H1 (cell line): Measurements from ENCODE around the gene CAMTA1. TPM values are rescaled to one million over a fixed set of nuclear protein-coding genes. Genes with fewer than 3 reads are reported as not detected.

Experiments used
- CTCF ChIA-PET: fragments of 300-600 bp; sonication (Branson Sonifier 250); formaldehyde crosslinking; loops from one replicate; lab custom pipeline; 2021; ENCODE audit not compliant: partially characterized antibody; lab: Charles Lee
- POLR2A ChIA-PET: fragments of 300-600 bp; sonication (Branson Sonifier 250); formaldehyde crosslinking; loops from one replicate; lab custom pipeline; 2021; ENCODE audit warnings: inconsistent platforms; ENCODE audit not compliant: partially characterized antibody; lab: Charles Lee
- DNase-seq, 2 experiments: peaks; one replicate each; pipeline versions ENCODE4 v3.0.0 to v3.0.0-alpha.2; 2010 to 2022; ENCODE audit warnings: low spot score in 2 of 2, low read depth in 1 of 2, mixed read lengths in 1 of 2
- FAIRE-seq: peaks from 2 replicates; lab custom pipeline; 2011; peaks lifted over from hg19 to GRCh38; lab: Jason Lieb, UNC
- H2AFZ ChIP-seq: 2 replicates; pipeline ENCODE4 v1.8.1; 2012; ENCODE audit warnings: low read length, inconsistent platforms
- H2AK5ac ChIP-seq: 2 replicates; pipeline ENCODE4 v1.6.1; 2013; ENCODE audit warnings: low read depth, low read length
- H2BK120ac ChIP-seq: replicated peaks from 2 replicates; pipeline ENCODE3; 2013; ENCODE audit warnings: low read depth, low read length, inconsistent platforms
- H2BK12ac ChIP-seq: 2 replicates; pipeline ENCODE4 v1.6.1; 2013; ENCODE audit warnings: low read depth, low read length
- H2BK15ac ChIP-seq: 2 replicates; pipeline ENCODE4 v1.6.1; 2013; ENCODE audit warnings: low read length
- H2BK20ac ChIP-seq: 2 replicates; pipeline ENCODE4 v1.6.1; 2013; ENCODE audit warnings: low read length
- H2BK5ac ChIP-seq: 2 replicates; pipeline ENCODE4 v1.6.1; 2013; ENCODE audit warnings: low read depth, low read length
- H3K14ac ChIP-seq: 2 replicates; pipeline ENCODE4 v1.6.1; 2013; ENCODE audit warnings: inconsistent platforms; ENCODE audit not compliant: insufficient read length
- H3K18ac ChIP-seq: 2 replicates; pipeline ENCODE4 v1.6.1; 2013; ENCODE audit warnings: low read length; ENCODE audit errors: extremely low read depth
- H3K23ac ChIP-seq: 2 replicates; pipeline ENCODE4 v1.6.1; 2013; ENCODE audit warnings: inconsistent platforms; ENCODE audit not compliant: insufficient read length
- H3K23me2 ChIP-seq: 2 replicates; pipeline ENCODE4 v1.6.1; 2013; ENCODE audit warnings: low read depth, low read length
- H3K27ac ChIP-seq: 2 replicates; pipeline ENCODE4 v1.6.1; 2011; ENCODE audit warnings: low read depth, low read length, inconsistent platforms
- H3K27me3 ChIP-seq, 4 experiments: replicated peaks in 1 of 4; 1 replicate in 1 of 4; 2 replicates in 3 of 4; pipeline versions ENCODE4 v1.6.1 to v1.8.1; 2011 to 2013; ENCODE audit warnings: low read length in 3 of 4, mild to moderate bottlenecking in 3 of 4, inconsistent platforms in 2 of 4, mixed read lengths in 2 of 4, moderate library complexity in 1 of 4; ENCODE audit not compliant: control insufficient read depth in 3 of 4, insufficient read depth in 3 of 4; ENCODE audit errors: extremely low read depth in 1 of 4
- H3K36me3 ChIP-seq, 4 experiments: 2 replicates each; pipeline versions ENCODE4 v1.6.1 to v1.8.1; 2011 to 2013; ENCODE audit warnings: mild to moderate bottlenecking in 4 of 4, low read length in 3 of 4, moderate library complexity in 2 of 4, control low read depth in 1 of 4, inconsistent platforms in 1 of 4; ENCODE audit not compliant: insufficient read depth in 4 of 4, control insufficient read depth in 2 of 4
- H3K4ac ChIP-seq: replicated peaks from 2 replicates; pipeline ENCODE3; 2013; ENCODE audit warnings: low read length, low read depth, mixed read lengths, inconsistent platforms; ENCODE audit not compliant: insufficient read length
- H3K4me1 ChIP-seq, 4 experiments: replicated peaks in 1 of 4; 1 replicate in 1 of 4; 2 replicates in 3 of 4; pipeline versions ENCODE4 v1.6.1 to v1.8.1; 2011 to 2013; ENCODE audit warnings: low read length in 3 of 4, inconsistent platforms in 2 of 4, mixed read lengths in 1 of 4; ENCODE audit not compliant: insufficient read depth in 4 of 4, control insufficient read depth in 3 of 4
- H3K4me2 ChIP-seq, 2 experiments: 2 replicates each; pipeline versions ENCODE4 v1.6.1 to v1.8.1; 2011 to 2013; ENCODE audit warnings: low read depth in 2 of 2, low read length in 2 of 2, control low read depth in 1 of 2, inconsistent platforms in 1 of 2, mild to moderate bottlenecking in 1 of 2; ENCODE audit not compliant: insufficient read depth in 1 of 2
- H3K4me3 ChIP-seq, 4 experiments: fragments of 200-600, 300-600 bp in 1 of 4; sonication (generic), shearing (Covaris generic), sonication (Bioruptor Twin) in 1 of 4; 2 replicates each; pipeline versions ENCODE4 v1.5.1 to v1.8.1; 2011 to 2016; ENCODE audit warnings: low read length in 4 of 4, low read depth in 3 of 4, control low read depth in 2 of 4, inconsistent platforms in 2 of 4, mild to moderate bottlenecking in 2 of 4, mixed read lengths in 1 of 4, moderate library complexity in 1 of 4; ENCODE audit not compliant: insufficient read depth in 2 of 4; ENCODE audit errors: extremely low read depth in 1 of 4
- H3K56ac ChIP-seq: replicated peaks from 2 replicates; pipeline ENCODE3; 2013; ENCODE audit warnings: low read depth, mild to moderate bottlenecking, mixed read lengths, low read length, inconsistent platforms; ENCODE audit not compliant: insufficient read length
- H3K79me1 ChIP-seq: 2 replicates; pipeline ENCODE4 v1.6.1; 2013; ENCODE audit warnings: low read depth, low read length, control low read depth
- H3K79me2 ChIP-seq, 2 experiments: 2 replicates each; pipeline versions ENCODE4 v1.6.1 to v1.8.1; 2012 to 2013; ENCODE audit warnings: low read length in 2 of 2, mild to moderate bottlenecking in 2 of 2, inconsistent platforms in 1 of 2; ENCODE audit not compliant: insufficient read depth in 2 of 2, control insufficient read depth in 1 of 2
- H3K9ac ChIP-seq, 4 experiments: replicated peaks in 1 of 4; 1 replicate in 1 of 4; 2 replicates in 3 of 4; pipeline versions ENCODE4 v1.6.1 to v1.8.1; 2011 to 2013; ENCODE audit warnings: low read depth in 3 of 4, low read length in 3 of 4, control low read depth in 2 of 4, mild to moderate bottlenecking in 2 of 4, moderate library complexity in 2 of 4, inconsistent platforms in 1 of 4; ENCODE audit errors: extremely low read depth in 1 of 4
- H3K9me3 ChIP-seq, 2 experiments: 2 replicates each; pipeline versions ENCODE4 v1.6.1 to v1.8.1; 2012 to 2013; ENCODE audit warnings: mild to moderate bottlenecking in 2 of 2, moderate library complexity in 2 of 2, control low read depth in 1 of 2, inconsistent platforms in 1 of 2, low read depth in 1 of 2, low read length in 1 of 2, mixed read lengths in 1 of 2; ENCODE audit not compliant: insufficient read depth in 2 of 2
- H4K20me1 ChIP-seq, 2 experiments: replicated peaks in 1 of 2; 2 replicates each; pipeline versions ENCODE3 to v1.8.1; 2011 to 2013; ENCODE audit warnings: inconsistent platforms in 2 of 2, low read length in 2 of 2, mild to moderate bottlenecking in 1 of 2; ENCODE audit not compliant: insufficient read depth in 2 of 2, control insufficient read depth in 1 of 2
- H4K5ac ChIP-seq: 2 replicates; pipeline ENCODE4 v1.6.1; 2013; ENCODE audit warnings: low read length, low read depth, mixed read lengths, inconsistent platforms; ENCODE audit not compliant: insufficient read length
- H4K8ac ChIP-seq: 2 replicates; pipeline ENCODE4 v1.8.0; 2013; ENCODE audit warnings: mild to moderate bottlenecking, moderate library complexity, low read length, inconsistent platforms; ENCODE audit not compliant: insufficient read depth; ENCODE audit errors: extremely low read depth
- H4K91ac ChIP-seq: replicated peaks from 2 replicates; pipeline ENCODE3; 2013; ENCODE audit warnings: low read length, mixed read lengths, inconsistent platforms; ENCODE audit not compliant: insufficient read length
- BCL11A ChIP-seq, 2 experiments: IDR thresholded peaks; one replicate each; pipeline ENCODE4 v1.6.1; 2011; ENCODE audit warnings: low read depth in 2 of 2, low read length in 2 of 2, mild to moderate bottlenecking in 2 of 2
- CEBPB ChIP-seq: IDR thresholded peaks from 2 replicates; pipeline ENCODE4 v1.6.1; 2012; ENCODE audit warnings: low read depth, low read length
- CTCF ChIP-seq, 3 experiments: IDR thresholded peaks; 1 replicate in 2 of 3; 2 replicates in 1 of 3; pipeline versions ENCODE4 v1.5.1 to v1.6.1; 2011; ENCODE audit warnings: low read length in 3 of 3, mild to moderate bottlenecking in 3 of 3, inconsistent platforms in 2 of 3, low read depth in 1 of 3, moderate library complexity in 1 of 3; ENCODE audit not compliant: insufficient read depth in 1 of 3; ENCODE audit errors: control extremely low read depth in 1 of 3
- KDM4A ChIP-seq: IDR thresholded peaks from one replicate; pipeline ENCODE4 v1.7.1; 2012; ENCODE audit warnings: low read depth, mild to moderate bottlenecking, moderate library complexity, low read length, inconsistent platforms; ENCODE audit not compliant: severe bottlenecking
- KDM5A ChIP-seq: fragments of 200-600 bp; IDR thresholded peaks from 2 replicates; pipeline ENCODE4 v1.7.1; 2012; ENCODE audit warnings: mild to moderate bottlenecking, low read length, inconsistent platforms, mixed read lengths
- RFX5 ChIP-seq: IDR thresholded peaks from 2 replicates; pipeline ENCODE4 v1.6.1; 2011; ENCODE audit warnings: low read depth, low read length, improper control_type of control experiment, borderline replicate concordance
- SP4 ChIP-seq: IDR thresholded peaks from 2 replicates; pipeline ENCODE4 v1.6.1; 2012; ENCODE audit warnings: low read length, inconsistent platforms
- TAF1 ChIP-seq: IDR thresholded peaks from 2 replicates; pipeline ENCODE4 v1.6.1; 2011; ENCODE audit warnings: mild to moderate bottlenecking, low read depth, low read length
- YY1 ChIP-seq: IDR thresholded peaks from 2 replicates; pipeline ENCODE4 v1.6.1; 2011; ENCODE audit warnings: low read depth, mild to moderate bottlenecking, low read length
- WGBS, 2 experiments: shearing (Covaris generic) in 1 of 2; methylation state at CpG; one replicate each; pipeline versions ENCODE4 v1.1.6 to v1.1.7; 2013 to 2015; ENCODE audit warnings: low lambda C conversion rate in 2 of 2, mixed read lengths in 2 of 2, inconsistent platforms in 1 of 2, low coverage in 1 of 2, missing lambda C conversion rate in 1 of 2; ENCODE audit not compliant: insufficient replicate concordance in 2 of 2, insufficient coverage in 1 of 2, insufficient read length in 1 of 2; ENCODE audit errors: extremely low coverage in 1 of 2, missing lambda C conversion rate in 1 of 2; 5-methylcytosine and 5-hydroxymethylcytosine counted together
- polyA plus RNA-seq, 7 experiments: library from polyadenylated mRNA; depleted of rRNA in 3 of 7; stranded (reverse) in 5 of 7; unstranded in 2 of 7; fragments of >200 nt in 5 of 7; fragments of 200-250 nt in 2 of 7; gene quantifications; 1 replicate in 5 of 7; 2 replicates in 1 of 7; 4 replicates in 1 of 7; pipeline versions ENCODE4 v1.2.1 to v1.2.3, GENCODE V29; 2011 to 2013; ENCODE audit warnings: missing spikeins in 2 of 7, mixed read lengths in 2 of 7
- total RNA-seq: library from RNA; stranded (reverse); fragmentation: NEBNext Ultra II Directional; extraction: Animal tissue kit (Norgen Biotek cat#: 25700); gene quantifications from 2 replicates; pipeline ENCODE4 v1.2.1, GENCODE V29; 2021

Gene CAMTA1
- total and polyA plus RNA-seq, 2 of the 8 experiments (the other 6 are each of a cell fraction or from before 2014, with no cell fraction given): 65.0 to 119 TPM

- Histone ChIP-seq H3K79me1 (no peaks in the 10 kb centered on the region), H2BK12ac (no peak overlapping the region), H3K36me3 (no peaks in the 10 kb centered on the region), H4K5ac (no peak overlapping the region), H3K56ac (no peak overlapping the region), H4K91ac (no peak overlapping the region), H3K18ac (peak overlapping the region; percentile 71; the same call in 1 of the 2 replicates), H3K14ac (no peak overlapping the region), H2AK5ac (no peak overlapping the region), H2BK5ac (no peak overlapping the region), H3K4me3 (no peak overlapping the region), H3K9me3 (no peaks in the 10 kb centered on the region), H3K27me3 (no peaks in the 10 kb centered on the region), H2AFZ (no peak overlapping the region), H3K4ac (no peak overlapping the region), H3K9ac (no peak overlapping the region), H3K4me1 (peaks cover 0 to 4% (median under 1%) of the 10 kb centered on the region in 4 experiments; a peak in 2 of 7 replicates), H4K20me1 (no peaks in the 10 kb centered on the region), H2BK20ac (no peak overlapping the region), H3K23me2 (no peaks in the 10 kb centered on the region), H3K23ac (no peak overlapping the region), H3K4me2 (no peak overlapping the region), H2BK120ac (no peak overlapping the region), H3K27ac (no peak overlapping the region), H3K79me2 (no peaks in the 10 kb centered on the region), H4K8ac (no peak overlapping the region; the same call in 1 of the 2 replicates), H2BK15ac (no peak overlapping the region)
- FAIRE-seq: no peak
- ChIA-PET POLR2A (no interaction called here), CTCF (interaction anchor here (1.1 to 1.3 kb wide), 2 partner anchors 15 to 97 kb away, joined by 3 to 4 read pairs; no protein-coding TSS in a partner anchor)
- WGBS, 2 experiments: 93% methylated on average over 13 of the region's 13 CpGs; no CpG with 5 or more reads in 1 of the 2 experiments
- TF ChIP-seq SP4: no peak
- TF ChIP-seq RFX5: no peak
- no peak for TF ChIP-seq BCL11A (IDR thresholded peaks at IDR 0.05; ENCODE audit: low read depth in 2 of 2, low read length in 2 of 2)
- TF ChIP-seq CEBPB: no peak
- no peak for TF ChIP-seq TAF1
- TF ChIP-seq KDM4A: no peak
- TF ChIP-seq YY1: no peak
- TF ChIP-seq KDM5A: no peak
- TF ChIP-seq CTCF (IDR thresholded peaks at IDR 0.05; ENCODE audit: control extremely low read depth in 1 of 3, insufficient read depth in 1 of 3, low read depth in 1 of 3, low read length in 3 of 3): no peak
- no peak for DNase-seq
These were observed 849.4 kb downstream of the CAMTA1 start for GRCh38 chr1:7634546-7635240.
